Embryonic facial prominence (tissue), 1 donor: ENCODE measurements around the gene HTRA2.

Experiments used
- DNase-seq: peaks from one replicate; pipeline ENCODE4 v3.0.0-alpha.2; 2016; ENCODE audit errors: extremely low spot score

Gene HTRA2

GRCh38 chr2:74515981-74516633 lies 13.6 kb upstream of the HTRA2 start:
- no peak for DNase-seq

GRCh38 chr2:74516650-74517049 lies 13.1 kb upstream of the HTRA2 start:
- no peak for DNase-seq

GRCh38 chr2:74522516-74522915 lies 7.2 kb upstream of the HTRA2 start:
- DNase-seq = no peak

GRCh38 chr2:74524005-74524404 lies 5.7 kb upstream of the HTRA2 start:
- DNase-seq = no peak

GRCh38 chr2:74524955-74525716 lies 4.6 kb upstream of the HTRA2 start:
- no peak for DNase-seq

- DNase-seq = no peak
Measured at GRCh38 chr2:74525717-74526648, 3.8 kb upstream of the HTRA2 start, which contains the start of gene DQX1. Gene DQX1 (minus strand): TSS chr2:74526231. CDS start chr2:74525729, 502 bp downstream.

- DNase-seq = no peak
Measured at GRCh38 chr2:74526649-74527230, 3.0 kb upstream of the HTRA2 start.

GRCh38 chr2:74527741-74528140 lies 2.0 kb upstream of the HTRA2 start:
- DNase-seq = no peak

GRCh38 chr2:74528600-74529356 lies 955 bp upstream of the HTRA2 start:
- no peak for DNase-seq

GRCh38 chr2:74530239-74531187 lies 780 bp downstream of the HTRA2 start:
- no peak for DNase-seq

GRCh38 chr2:74531666-74532065 lies 1.9 kb downstream of the HTRA2 start:
- no peak for DNase-seq

GRCh38 chr2:74532222-74532621 lies 2.5 kb downstream of the HTRA2 start:
- no peak for DNase-seq

- no peak for DNase-seq
Measured at GRCh38 chr2:74533464-74533863, 3.7 kb downstream of the HTRA2 start.

GRCh38 chr2:74534411-74534810 lies 4.7 kb downstream of the HTRA2 start:
- no peak for DNase-seq

GRCh38 chr2:74535440-74535965 lies 5.8 kb downstream of the HTRA2 start:
- no peak for DNase-seq

- no peak for DNase-seq
Measured at GRCh38 chr2:74536166-74536950, 6.6 kb downstream of the HTRA2 start.

- DNase-seq = no peak
Measured at GRCh38 chr2:74537140-74537539, 7.4 kb downstream of the HTRA2 start.

- no peak for DNase-seq
Measured at GRCh38 chr2:74538881-74539339, 9.2 kb downstream of the HTRA2 start.

- no peak for DNase-seq
Measured at GRCh38 chr2:74540291-74540690, 10.6 kb downstream of the HTRA2 start.
